Smooth muscle cell of the brain vasculature (primary cell): ENCODE data around the gene SYK.
"Not testable (repeated sequence)": the region's sequence is repeated elsewhere in the genome, so short reads cannot be mapped to it uniquely, and the experiment has no call there.

Experiments
- DNase-seq: peaks from one replicate; pipeline ENCODE4 v3.0.0-alpha.2; 2012; ENCODE audit warnings: low read depth, low spot score

Gene SYK

GRCh38 chr9:90795871-90796317, 5.7 kb upstream of the SYK start:
- no peak for DNase-seq

- no peak for DNase-seq
These were observed 2.3 kb upstream of the SYK start for GRCh38 chr9:90799271-90799852.

- DNase-seq, result no peak
These were observed 329 bp downstream of the SYK start for GRCh38 chr9:90801973-90802322.

GRCh38 chr9:90802386-90802985, 867 bp downstream of the SYK start:
- no peak for DNase-seq

- no peak for DNase-seq
These were observed 2.4 kb downstream of the SYK start for GRCh38 chr9:90803860-90804593.

GRCh38 chr9:90805006-90805996, 3.7 kb downstream of the SYK start:
- no peak for DNase-seq

- DNase-seq, result no peak
These were observed 5.4 kb downstream of the SYK start for GRCh38 chr9:90807006-90807405.

- no peak for DNase-seq
These were observed 6.8 kb downstream of the SYK start for GRCh38 chr9:90808398-90808797.

GRCh38 chr9:90808890-90809685, 7.5 kb downstream of the SYK start:
- DNase-seq, result no peak

- DNase-seq, result no peak
These were observed 9.1 kb downstream of the SYK start for GRCh38 chr9:90810691-90811090.

GRCh38 chr9:90813046-90813445, 11.4 kb downstream of the SYK start:
- DNase-seq, result no peak

GRCh38 chr9:90813523-90813922, 11.9 kb downstream of the SYK start:
- no peak for DNase-seq

GRCh38 chr9:90814355-90814754, 12.7 kb downstream of the SYK start:
- DNase-seq, result no peak

- DNase-seq, result peak; percentile 7
These were observed 13.7 kb downstream of the SYK start for GRCh38 chr9:90815183-90815943.

- DNase-seq, result no peak
These were observed 14.3 kb downstream of the SYK start for GRCh38 chr9:90815944-90816357.

- DNase-seq, result no peak
These were observed 15.1 kb downstream of the SYK start for GRCh38 chr9:90816690-90817089.

- DNase-seq, result no peak
These were observed 16.7 kb downstream of the SYK start for GRCh38 chr9:90818279-90818678.

GRCh38 chr9:90820406-90820805, 18.8 kb downstream of the SYK start:
- DNase-seq, result not testable (repeated sequence)

GRCh38 chr9:90821236-90821635, 19.6 kb downstream of the SYK start:
- DNase-seq, result not testable (repeated sequence)

- DNase-seq, result no peak
These were observed 20.1 kb downstream of the SYK start for GRCh38 chr9:90821697-90822096.
